HG03097 (cell line): ENCODE results near the gene DNAJC1.
A peak's percentile ranks its signal among the peaks of the same experiment; 100 is the strongest.
"Not testable (repeated sequence)": the region's sequence is repeated elsewhere in the genome, so short reads cannot be mapped to it uniquely, and the experiment has no call there.

Experiments used
- ATAC-seq: cut with Tn5 transposase; IDR thresholded peaks from one replicate; pipeline ENCODE4 v1.9.1; 2021; ENCODE audit not compliant: unreplicated experiment, low FRiP score

DNAJC1 gene

DNA sequence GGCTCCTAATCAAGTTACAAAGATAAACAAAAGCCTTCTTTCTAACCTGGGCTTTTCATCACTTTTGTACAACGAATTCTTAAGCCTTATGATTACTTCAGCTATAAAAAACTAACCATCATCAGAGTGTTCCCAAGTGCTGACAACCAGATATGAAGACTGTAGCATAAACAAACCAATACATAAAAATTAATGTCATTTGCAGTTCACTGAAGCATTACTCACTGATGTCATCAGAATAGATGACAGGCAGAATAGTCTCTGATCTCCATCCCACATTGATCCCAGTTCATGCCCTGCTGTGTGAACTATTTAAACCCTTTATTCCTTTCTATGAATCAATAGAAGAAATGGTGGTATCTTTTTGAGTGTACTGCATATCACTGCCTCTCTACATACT, 84.4 kb downstream of the DNAJC1 start:
- no peak for ATAC-seq

DNA sequence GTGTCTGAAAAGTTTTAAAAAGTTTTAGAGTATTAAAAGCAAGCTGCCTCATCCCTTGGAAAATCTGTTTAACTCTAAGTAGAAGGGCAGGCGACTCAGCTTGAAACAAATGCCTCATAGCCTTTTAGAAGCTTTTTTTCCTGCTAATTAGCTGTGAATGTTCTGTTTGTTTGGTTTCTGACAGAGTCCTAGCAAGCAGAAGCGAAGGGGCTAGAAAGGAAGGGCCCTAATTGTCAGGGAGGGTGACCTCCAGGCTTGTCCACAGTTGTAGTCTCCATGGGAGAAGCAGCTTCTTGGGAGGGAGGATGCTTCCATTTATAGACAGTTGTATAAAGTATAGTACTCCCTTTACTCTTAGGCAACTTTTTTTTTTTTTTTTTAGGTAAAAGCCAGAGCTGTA, 90.9 kb downstream of the DNAJC1 start:
- no peak for ATAC-seq

DNA sequence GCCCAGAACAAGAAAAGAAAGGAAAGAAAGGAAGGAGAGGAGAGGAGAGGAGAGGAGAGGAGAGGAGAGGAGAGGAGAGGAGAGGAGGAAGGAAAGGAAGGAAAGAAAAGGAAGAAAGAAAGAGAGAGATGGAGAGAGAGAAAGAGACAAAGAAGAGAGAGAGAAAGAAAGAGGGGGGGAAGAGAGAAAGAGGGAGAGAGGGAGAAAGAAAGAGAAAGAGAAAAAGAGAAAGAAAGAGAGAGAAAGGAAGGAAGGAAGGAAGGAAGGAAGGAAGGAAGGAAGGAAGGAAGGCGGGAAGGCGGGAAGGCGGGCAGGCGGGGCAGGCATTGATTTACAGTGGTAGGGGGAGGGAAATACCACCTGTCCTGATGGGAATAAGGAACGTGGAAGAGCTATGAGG, 92.7 kb downstream of the DNAJC1 start:
- ATAC-seq: no peak

DNA sequence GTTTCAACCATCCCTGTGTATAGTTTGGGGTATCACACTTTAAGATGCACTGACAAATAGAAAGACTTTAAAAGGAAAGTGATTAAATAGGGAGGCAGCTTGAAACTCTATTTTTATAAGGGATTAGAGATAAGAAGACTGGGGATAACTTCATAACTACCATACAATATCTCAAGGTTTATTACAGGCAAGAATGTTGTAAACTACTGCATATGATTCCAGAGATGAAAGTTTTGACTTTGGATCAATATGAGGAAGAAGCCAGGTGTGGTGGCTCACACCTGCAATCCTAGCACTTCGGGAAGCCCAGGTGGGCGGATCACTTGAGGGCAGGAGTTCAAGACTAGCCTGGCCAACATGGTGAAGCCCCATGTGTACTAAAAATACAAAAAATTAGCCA, 96.1 kb downstream of the DNAJC1 start:
- ATAC-seq: no peak

DNA sequence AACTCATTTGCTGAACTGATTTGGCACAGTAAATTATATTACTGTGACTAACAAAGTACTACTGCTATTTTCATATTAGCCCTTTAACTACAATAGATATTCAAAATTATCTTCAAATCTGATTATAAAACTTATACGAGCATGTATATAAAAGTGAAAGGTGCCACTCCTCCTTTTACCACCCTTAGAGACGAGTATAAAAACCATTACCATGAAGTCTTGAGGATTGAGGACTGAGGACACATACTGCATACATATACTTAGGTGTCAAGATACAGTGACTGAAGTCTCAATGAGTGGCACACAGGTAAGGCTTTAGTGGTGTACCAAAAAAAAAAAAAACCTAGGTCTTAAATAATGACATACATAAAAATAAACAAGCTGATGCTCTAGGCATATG, 98.6 kb downstream of the DNAJC1 start:
- no peak for ATAC-seq

DNA sequence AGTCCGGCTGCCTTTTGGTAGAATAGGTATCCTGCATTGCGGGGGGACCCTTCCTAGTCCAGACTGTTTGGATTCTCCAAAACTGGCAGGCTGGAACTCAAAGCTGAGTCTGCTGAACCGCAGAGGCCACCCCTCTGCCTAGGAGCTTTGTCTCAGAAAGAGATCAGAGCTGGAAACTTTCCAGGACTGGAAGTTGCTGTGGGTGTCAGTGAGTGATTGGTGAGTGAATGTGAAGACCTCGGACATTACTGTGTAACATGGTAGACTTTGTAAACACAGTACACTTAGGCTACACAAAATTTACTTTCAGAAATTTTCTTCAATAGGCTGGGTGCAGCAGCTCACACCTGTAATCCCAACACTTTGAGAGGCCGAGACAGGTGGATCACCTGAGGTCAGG, 103.8 kb downstream of the DNAJC1 start:
- no peak for ATAC-seq

DNA sequence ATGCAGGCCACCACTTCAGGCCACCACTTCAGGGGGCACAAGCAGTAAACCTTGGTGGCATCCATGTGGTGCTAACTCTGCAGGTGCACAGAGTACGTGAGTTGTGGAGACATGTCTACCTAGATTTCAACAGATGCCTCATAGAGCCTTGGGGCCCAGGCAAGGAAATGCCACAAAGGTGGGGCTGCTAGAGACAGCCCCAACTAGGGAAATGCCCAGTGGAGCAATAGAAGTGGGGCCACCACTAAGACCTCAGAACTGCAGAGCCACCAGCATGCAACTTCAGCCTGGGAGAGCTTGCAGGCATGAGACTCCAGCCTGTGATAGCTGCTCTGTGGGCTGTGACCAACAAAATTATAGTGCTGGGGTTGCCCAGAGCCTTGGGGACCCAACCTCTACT, 107.6 kb downstream of the DNAJC1 start:
- ATAC-seq: no peak

DNA sequence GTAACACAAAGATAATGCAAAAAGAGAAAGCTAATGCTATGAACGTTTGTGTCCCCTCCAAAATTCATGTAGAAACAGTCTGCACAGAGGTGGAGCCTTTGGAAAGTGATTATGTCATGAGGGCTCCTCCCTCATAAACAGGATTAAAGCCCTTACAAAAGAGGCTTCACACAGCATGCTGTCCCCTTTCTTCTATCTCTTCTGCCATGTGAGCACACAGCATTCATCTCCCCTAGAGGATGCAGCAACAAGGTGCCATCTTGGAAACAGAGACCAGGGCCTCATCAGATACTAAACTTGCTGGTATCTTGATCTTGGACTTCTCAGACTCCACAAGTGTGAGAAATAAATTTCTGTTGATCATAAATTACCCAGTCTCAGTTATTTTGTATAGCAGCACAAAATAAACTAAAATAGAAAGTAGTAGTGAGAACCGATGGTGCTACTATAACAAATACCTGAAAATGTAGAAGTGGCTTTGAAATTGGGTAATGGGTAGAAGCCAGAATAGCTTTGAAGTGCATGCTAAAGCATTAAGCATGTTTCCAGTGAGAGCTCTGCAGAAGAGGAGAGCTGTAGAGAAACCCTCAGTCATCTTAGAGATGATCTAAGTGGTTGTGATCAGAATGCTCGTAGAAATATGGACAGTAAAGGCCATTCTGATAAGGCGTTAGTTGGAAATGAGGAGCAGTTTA, 108.7 kb downstream of the DNAJC1 start:
- ATAC-seq: no peak

DNA sequence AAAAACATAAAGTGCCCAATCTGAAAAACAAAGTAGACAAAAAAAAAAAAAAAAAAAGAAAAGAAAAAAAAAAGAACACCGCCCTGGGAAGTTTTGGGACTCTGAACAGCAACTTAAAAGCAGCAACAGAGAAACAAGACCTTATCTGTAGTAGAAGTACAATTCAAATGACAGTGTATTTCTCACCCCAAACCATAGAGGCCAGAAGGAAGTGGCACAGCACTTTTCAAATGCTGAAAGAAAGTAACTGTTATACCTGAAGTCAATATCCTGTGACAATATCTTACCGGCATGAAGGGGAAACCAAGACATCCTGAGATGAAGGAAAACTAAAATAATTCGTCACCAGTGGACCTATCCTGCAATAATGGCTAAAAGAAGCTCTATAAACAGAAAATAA, 112.1 kb downstream of the DNAJC1 start:
- no peak for ATAC-seq

DNA sequence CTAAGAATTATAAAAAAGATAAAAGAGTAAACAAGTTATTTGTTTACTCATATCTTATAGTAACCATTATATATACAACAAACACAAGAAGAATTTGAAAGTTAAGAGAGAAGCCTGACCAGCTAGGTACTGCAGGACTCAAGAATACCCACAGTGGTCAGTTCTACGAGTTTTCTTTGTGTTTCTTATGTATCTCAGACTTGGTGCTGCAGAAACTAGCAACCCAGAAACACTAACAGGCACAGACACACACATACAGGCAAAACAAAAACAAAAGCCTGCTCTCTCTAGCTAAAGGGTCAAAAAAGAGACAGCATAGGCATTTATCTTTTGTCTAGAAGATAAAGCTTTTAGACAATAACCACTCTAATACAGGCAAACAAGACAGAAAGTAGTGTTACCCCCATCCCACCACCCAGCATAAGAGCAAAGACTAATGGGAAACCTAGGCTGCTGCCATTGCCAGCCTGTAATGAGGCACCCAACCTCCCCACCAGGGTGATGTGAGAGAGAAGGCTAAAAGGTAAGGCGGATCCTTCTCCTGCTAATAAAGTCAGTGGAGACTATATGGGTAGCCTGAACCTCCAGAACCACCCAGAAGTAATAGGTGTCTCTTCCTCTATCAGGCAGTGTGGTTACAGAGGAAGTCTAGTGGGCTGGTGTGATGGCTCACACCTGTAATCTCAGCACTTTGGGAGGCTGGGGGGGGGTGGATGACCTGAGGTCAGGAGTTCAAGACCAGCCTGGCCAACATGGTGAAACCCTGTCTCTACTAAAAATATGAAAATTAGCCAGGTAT, 113.9 kb downstream of the DNAJC1 start:
- no peak for ATAC-seq

DNA sequence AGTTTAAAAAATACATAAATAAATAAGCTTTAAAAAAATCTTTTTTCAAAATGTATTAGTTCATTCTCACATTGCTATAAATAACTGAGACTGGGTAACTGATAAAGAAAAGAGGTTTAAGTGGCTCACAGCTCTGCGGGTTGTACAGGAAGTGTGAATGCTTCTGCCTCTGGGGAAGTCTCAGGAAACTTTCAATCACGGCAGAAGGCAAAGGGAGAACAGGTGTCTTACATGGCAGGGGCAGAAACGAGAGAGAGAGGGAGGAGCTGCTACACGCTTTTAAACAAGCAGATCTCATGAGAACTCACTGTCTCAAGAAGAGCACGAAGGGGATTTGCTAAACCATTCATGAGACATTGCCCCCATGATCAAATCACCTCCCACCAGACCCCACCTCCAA, 114.6 kb downstream of the DNAJC1 start:
- ATAC-seq: peak; percentile 95

DNA sequence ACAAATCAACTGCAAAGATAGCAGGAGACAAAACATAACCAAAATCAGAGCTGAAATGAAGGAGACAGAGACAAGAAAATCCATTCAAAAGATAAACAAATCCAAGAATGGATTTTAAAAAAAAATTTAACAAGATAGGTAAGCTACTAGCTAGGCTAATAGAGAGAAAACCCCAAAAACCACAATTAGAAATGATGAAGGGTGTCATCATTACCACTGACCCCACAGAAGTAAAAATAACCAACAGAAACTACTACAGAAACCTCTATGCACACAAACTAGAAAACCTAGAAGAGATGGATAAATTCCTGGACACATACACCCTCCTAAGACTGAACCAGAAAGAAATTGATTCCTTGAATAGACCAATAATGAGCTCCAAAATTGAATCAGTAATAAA, 117.6 kb downstream of the DNAJC1 start:
- no peak for ATAC-seq

DNA sequence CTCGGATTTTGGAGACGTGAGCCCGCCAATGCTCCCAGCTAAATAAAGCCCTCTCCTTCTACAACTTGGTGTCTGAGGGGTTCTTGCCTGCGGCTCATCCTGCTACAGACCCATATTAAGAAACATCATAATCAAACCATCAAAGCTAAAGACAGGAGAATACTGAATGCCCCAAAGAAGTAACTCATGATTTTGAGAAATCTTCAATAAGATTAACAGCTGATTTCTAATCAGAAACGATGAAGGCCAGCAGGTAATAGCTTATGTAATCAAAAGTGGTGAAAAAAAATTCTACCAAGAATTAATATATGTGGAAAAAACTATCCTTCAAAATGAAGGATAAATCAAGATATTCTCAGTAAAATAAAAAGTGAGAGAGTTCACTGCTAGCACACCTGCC, 130.3 kb downstream of the DNAJC1 start:
- no peak for ATAC-seq

DNA sequence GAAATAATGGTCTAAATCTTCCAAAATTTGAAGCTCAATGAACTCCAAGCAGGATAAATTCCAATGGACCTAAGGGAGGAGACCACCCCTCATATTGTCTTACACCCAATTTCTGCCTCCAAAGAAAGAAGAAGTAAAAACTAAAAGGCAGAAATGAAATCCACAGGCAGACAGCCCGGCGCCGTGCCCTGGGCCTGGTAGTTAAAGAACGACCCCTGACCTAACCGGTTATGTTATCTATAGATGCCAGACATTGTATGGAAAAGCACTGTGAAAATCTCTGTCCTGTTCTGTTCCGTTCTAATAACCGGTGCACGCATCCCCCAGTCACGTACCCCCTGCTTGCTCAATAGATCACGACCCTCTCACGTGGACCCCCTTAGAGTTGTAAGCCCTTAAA, 130.8 kb downstream of the DNAJC1 start:
- ATAC-seq: not testable (repeated sequence)

DNA sequence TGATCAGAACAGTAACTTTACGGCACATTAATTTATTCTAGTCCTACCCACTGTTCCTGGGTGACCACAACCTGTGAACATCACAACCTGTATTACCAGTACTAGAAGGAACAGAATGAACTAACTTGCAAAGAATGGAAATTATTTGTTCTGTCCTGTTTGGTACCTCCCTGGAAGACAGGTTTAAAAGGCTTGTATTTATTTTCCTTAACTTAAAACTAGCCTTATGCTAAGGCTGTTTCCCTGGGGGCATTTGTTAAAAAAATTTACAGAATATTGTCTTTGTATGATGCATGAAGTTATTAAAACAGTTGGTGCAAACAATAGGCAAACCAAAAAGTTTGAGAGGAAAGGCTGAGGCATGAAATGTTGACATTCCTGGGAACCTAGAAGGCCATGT, 132.7 kb downstream of the DNAJC1 start:
- ATAC-seq: no peak

DNA sequence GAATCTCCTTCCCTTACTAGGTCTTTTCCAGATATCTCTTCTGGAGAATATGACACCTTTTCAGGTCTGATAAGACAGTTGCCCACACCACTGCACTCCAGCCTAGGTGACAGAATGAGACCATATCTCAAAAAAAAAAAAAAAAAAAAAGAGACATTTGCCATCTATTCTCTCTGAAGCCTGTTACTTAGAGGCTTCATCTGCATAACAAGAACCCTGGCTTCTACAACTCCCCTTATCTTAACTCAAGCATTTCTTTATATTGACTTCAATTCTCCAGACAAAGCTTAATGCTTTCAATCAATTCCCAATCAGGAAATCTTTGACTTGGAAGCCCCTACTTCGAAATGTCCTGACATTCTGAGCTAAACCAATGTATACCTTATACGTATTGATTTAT, 134.4 kb downstream of the DNAJC1 start:
- not testable (repeated sequence) for ATAC-seq

DNA sequence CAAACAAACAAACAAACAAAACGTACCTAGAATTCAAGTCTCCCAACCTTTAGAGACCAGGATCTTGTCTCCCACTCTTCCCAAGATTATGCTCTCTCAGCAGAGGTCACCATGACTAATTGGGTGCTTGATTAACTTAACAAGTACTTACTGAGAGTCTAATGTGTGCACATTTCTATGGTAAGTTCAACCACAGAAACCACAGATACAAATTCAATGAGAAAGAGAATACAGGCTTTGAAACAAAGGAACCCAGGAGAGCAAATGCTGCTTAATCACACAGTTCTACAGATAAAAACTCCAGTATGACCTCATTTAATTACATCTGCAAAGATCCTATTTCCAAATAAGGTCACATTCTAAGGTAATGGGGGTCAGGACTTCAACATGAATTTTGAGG, 142.8 kb downstream of the DNAJC1 start:
- no peak for ATAC-seq

DNA sequence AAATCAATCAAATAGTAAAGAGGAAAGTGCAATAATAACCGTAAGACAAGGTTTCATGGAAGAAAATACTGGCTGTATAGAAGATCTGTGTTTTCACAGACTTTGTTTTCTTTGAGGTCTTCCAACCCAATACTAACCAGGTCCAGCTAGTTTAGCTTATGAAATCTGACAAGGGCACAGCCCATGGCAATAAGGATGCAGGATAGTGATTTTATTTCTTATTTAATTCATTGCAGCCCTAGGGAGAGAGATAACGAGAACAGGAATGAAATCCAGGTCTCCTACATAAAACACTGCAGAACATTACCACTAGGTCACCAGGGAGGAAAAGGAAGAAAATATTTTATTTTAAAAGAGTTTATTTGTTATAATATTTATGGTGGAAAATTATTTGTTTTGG, 145.1 kb downstream of the DNAJC1 start:
- no peak for ATAC-seq

DNA sequence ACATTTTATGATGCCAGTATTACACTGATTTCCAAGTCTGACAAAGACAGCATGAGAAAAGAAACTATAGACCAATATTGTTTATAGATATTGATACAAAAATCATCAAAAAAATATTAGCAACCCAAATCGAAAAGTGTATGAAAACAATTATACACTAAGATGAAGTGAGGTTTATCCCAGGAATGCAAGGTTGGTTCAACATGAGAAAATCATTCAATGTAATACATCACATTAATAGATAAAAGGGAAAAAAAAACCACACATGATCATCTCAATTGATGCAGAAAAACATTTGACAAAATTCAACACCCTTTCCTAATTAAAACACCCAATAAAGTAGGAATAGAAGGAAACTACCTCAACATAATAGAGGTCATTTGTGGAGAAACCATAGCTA, 153.9 kb downstream of the DNAJC1 start:
- no peak for ATAC-seq

DNA sequence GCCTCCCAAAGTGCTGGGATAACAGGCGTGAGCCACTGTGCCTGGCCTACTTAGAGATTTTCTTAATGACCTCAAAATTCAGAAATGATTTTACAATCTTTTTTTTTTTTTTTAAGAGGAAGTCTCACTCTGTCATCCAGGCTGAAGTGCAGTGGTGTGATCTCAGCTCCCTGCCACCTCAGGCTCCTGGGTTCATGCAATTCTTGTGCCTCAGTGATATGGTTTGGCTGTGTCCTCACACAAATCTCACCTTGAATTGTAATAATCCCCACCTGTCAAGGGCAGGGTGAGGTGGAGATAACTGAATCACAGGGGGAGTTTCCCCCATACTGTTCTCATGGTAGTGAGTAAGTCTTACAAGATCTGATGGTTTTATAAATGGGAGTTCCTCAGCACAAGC, 159.9 kb downstream of the DNAJC1 start:
- ATAC-seq: no peak

DNA sequence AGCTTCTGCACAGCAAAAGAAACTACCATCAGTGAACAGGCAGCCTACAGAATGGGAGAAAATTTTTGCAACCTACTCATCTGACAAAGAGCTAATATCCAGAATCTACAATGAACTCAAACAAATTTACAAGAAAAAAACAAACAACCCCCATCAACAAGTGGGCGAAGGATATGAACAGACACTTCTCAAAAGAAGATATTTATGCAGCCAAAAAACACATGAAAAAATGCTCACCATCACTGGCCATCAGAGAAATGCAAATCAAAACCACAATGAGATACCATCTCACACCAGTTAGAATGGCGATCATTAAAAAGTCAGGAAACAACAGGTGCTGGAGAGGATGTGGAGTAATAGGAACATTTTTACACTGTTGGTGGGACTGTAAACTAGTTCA, 162.3 kb downstream of the DNAJC1 start:
- not testable (repeated sequence) for ATAC-seq

DNA sequence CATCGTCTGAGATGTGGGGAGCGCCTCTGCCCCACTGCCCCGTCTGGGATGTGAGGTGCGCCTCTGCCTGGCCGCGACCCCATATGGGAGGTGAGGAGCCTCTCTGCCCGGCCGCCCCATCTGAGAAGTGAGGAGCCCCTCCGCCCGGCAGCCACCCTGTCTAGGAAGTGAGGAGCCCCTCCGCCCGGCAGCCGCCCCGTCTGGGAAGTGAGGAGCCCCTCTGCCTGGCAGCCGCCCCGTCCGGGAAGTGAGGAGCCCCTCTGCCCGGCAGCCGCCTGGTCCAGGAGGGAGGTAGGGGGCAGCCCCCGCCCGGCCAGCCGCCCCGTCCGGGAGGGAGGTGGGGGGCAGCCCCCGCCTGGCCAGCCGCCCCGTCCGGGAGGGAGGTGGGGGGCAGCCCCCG, 166.0 kb downstream of the DNAJC1 start:
- ATAC-seq: not testable (repeated sequence)
